Coronary artery (tissue), 2 donors: ENCODE data around the gene RNF182.

Experiments
- DNase-seq: peaks from one replicate; pipeline ENCODE4 v3.0.0-alpha.2; 2017; ENCODE audit warnings: low spot score
- H3K27ac ChIP-seq, 2 donors: fragments of 200-600 bp; sonication (generic); one replicate each; pipeline ENCODE4 v1.5.1; 2016 to 2019
- H3K4me3 ChIP-seq: fragments of 200-600 bp; sonication (generic); 2 replicates; pipeline ENCODE4 v1.5.1; 2016; ENCODE audit warnings: mild to moderate bottlenecking, moderate library complexity
- TF ChIP-seq, protein P1 (sequence below): fragments of 200-600 bp; sonication (generic); IDR thresholded peaks from one replicate; pipeline ENCODE4 v1.5.1; 2019; ENCODE audit warnings: antibody characterized with exemption

Gene RNF182

DNA sequence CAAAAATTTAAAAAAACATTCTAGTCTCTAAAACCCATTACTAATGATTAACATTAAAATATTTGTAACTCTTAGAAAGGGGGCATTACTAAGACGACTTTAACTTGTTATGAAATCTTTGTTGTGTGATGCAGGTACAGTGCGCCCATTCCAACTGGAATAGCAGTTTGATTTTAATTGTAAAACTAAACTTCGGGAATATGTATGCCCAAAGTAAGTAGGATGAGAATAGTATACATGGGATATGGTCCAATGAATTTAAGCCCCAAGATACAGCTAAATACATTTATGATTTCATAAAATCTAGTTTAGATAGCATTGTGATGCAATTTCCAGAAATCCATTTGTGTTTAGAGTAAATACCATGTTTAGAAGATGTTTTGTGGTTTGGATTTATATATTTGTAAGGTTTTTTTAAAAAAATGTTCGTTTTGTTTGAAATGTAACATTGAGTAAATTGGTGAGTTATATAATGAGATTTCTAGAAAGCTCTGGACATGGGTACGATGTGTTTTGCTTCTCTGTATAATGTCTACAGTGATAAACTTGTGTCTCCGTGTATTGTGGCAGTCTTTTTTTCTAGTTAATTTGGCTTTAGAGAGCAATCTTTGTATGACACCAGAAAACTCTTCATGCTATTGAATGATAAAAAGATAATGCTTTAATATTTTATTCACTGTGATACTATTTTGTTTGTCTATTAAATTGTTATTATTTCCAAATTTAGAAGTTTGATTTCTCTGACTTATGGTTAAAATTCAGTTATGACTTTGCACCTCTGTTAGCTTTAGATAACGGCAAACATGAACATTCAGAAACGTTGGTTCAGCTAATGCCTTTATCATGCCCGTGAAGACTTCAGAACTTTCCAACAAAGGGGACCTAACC lies 54.8 kb downstream of the RNF182 start:
- TF ChIP-seq, protein P1, sequence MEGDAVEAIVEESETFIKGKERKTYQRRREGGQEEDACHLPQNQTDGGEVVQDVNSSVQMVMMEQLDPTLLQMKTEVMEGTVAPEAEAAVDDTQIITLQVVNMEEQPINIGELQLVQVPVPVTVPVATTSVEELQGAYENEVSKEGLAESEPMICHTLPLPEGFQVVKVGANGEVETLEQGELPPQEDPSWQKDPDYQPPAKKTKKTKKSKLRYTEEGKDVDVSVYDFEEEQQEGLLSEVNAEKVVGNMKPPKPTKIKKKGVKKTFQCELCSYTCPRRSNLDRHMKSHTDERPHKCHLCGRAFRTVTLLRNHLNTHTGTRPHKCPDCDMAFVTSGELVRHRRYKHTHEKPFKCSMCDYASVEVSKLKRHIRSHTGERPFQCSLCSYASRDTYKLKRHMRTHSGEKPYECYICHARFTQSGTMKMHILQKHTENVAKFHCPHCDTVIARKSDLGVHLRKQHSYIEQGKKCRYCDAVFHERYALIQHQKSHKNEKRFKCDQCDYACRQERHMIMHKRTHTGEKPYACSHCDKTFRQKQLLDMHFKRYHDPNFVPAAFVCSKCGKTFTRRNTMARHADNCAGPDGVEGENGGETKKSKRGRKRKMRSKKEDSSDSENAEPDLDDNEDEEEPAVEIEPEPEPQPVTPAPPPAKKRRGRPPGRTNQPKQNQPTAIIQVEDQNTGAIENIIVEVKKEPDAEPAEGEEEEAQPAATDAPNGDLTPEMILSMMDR, result no peak
- Histone ChIP-seq H3K27ac (no peak overlapping the region), H3K4me3 (no peak overlapping the region)
- no peak for DNase-seq

DNA sequence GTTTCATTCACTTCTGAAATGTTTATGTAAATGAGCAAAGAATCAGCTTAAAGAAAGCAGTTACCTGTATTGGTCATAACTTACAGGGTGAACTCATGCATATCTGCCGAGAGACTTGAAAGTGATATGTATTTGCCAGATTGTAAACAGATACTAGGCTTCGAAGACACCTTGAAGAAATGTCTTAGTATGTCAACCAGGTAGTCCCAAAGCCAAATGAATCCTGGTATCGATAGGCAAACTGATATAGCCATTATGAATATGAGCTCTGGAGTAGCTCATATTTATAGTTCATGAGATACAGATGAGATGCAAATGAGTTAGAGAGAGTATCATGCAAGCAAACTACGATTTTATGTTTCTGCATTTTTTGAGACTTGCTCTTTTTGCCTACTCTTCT lies 55.8 kb downstream of the RNF182 start:
- TF ChIP-seq, protein P1, result no peak
- DNase-seq, result no peak
- no peak overlapping the region for H3K27ac ChIP-seq
- no peak overlapping the region for H3K4me3 ChIP-seq

DNA sequence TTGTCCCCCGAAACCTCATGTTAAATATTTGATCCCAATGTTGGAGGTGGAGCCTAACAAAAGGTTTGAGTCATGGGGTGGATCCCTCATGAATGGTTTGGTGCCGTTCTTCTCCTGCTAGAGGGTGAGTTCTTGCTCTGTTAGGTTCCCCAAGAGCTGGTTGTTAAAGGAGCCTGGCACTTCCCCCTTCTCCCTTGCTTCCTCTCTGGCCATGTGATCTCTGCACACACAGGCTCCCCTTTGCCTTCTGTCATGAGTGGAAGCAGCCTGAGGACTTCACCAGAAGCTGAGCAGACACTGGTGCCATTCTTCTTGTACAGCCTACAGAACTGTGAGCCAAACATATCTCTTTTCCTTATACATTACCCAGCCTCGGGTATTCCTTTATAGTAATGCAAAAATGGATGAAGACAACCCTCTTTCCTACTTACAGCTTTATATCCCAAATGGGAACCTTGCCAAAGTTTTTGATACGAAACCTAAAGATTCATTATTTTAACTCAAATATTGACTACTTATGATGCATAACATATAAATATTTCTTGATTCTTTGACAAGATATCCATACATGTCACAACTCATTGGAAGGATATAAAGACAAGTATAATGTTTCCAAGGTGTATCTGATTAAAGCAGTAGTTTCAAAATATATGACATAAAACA lies 61.0 kb downstream of the RNF182 start:
- DNase-seq, result no peak
- no peak overlapping the region for H3K4me3 ChIP-seq
- no peak overlapping the region for H3K27ac ChIP-seq
- TF ChIP-seq, protein P1, result no peak

DNA sequence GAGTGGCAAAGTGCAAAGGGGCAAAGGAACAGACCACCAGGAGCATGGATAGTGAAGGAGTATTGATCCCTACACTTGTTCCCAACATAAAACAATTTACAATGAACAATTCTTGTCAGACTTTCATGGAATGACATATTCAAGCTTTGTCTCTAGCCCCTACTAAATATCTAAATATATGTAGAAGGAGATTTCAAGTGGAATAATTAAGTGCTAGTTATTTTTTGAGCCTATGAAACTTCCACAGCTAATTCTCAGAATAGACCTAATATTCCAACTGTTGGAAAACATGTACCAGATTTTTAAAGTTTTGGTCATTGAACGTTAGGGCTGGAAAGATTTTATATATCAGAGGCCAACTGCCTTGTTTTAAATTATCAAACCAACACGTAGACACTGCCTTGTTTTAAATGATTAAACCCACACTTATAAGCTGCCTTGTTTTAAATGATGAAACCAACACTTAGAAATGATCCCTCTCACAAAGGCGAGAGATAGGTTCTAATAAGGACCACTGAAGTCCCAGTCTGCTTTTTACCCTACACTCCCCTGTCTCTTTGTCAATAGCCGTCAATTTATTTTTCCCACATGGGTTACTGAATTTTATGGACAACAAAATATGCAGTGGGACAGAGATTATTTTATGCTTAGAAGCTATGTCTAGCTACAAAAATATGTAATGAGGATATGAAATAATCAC lies 62.1 kb downstream of the RNF182 start:
- TF ChIP-seq, protein P1, result no peak
- no peak overlapping the region for H3K4me3 ChIP-seq
- no peak for DNase-seq
- no peak overlapping the region for H3K27ac ChIP-seq

DNA sequence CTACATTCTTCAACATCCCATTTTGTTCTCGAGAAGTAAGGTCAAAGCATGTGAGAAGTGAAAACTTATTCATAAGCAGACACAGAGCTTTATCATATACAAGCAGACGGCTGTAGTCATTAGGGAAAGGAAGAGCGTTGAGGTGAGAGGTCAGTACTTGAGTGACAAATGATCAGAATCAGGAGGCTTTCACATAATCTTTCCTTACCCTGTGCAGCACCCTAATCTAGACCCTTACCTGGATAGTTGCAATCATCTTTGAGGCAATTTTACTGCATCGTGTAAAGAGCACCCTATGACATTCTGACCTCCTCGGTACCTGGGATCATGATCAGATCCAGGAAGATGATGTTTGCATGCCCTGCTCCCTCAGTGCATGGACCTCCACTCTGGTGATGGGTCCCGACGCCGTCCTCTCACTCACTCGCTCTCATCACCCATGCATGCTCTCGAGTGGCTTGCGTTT lies 62.7 kb downstream of the RNF182 start:
- H3K4me3 ChIP-seq, result no peak overlapping the region
- TF ChIP-seq, protein P1, result no peak
- no peak for DNase-seq
- no peak overlapping the region for H3K27ac ChIP-seq

DNA sequence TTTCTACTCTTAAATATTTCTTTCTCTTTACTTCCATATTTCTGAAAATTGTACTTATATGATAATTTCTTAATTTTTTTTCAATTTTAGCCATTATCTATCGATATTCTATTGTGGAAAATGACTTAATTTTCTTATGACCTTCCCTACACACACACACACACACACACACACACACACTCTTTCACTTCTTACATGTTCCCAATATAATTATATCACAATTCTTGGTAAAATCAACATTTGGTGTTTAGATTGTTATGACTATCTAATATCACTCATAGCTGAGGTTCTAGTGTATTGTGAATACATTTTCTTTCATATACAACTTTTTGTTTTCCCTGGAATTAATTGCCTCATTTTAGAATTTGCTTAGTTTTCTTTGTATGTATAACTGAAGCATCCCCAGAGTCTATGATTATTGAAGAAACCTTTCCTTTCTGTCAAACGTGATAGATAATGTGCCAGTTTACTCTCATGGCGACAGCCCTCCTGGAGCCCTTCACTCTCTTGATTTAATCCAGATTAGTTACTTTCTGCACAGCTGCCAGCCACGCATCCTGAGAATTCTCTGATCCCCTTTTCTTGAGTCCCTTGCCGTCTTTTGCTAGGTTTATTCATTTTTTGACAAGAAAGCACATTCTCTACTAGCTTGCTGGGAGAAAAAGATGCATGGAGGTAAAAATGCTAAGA lies 63.4 kb downstream of the RNF182 start:
- TF ChIP-seq, protein P1, result no peak
- H3K4me3 ChIP-seq, result no peak overlapping the region

More for the DNA sequence above, 63.4 kb downstream of the RNF182 start:
- no peak for DNase-seq
- H3K27ac ChIP-seq, result no peak overlapping the region
